ENCODE results near the gene ATP1B1.
"Not testable (repeated sequence)": the region's sequence is repeated elsewhere in the genome, so short reads cannot be mapped to it uniquely, and the experiment has no call there.

ATP1B1 gene

DNA sequence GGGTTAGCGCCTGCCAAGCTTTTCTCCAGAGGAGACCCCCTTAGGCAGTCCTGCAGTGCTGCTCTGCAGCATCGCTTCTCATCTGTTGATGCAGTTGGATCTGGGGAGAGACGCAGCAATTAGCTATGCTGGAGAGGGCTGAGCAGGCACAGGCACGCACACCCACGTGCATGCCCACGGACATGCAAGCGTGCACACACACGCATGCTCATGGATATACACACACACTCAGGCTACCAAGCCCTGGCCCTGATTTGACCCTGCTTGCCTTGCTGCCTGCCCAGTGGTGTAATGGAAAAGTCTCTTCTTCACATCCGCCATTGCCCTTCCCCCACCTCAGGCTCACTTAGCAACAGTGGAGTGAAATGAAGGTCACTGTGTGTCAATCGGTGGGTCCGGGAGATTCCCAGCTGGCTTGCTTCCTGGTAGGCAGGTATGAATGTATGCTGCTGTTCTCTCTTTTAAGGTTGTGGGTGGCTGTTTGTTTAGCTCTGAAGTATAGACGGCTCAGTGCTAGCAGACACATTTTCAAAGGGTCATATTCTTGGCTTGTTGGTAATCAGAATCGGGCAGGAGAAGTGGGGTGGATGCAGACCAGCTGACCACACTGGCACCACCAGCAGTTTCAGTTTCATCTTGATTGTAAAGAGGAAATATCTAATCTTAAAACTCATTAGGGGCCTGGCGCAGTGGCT lies 9.5 kb downstream of the ATP1B1 start:
- peak in 11 of 51 donors; percentile 3 to 51 (median 30) for DNase-seq

DNA sequence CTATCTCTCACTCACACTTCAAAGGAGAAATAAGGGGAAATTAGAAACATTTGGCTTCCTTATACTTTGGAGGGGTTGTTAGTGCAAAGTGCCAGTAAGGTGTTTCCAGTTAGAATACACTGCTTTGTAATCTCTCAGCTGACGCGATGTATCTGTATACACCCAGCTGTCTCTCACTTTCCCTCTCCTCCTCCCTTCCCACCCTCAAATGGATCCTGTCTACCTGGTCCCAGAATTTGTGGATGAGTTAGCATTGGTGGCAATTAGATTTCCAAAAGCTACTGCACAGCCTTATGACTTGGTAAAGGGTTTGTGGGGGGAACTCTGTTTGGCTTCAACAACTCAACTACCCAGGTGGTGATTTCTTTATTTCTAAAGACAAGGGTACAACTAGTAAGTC lies 10.5 kb downstream of the ATP1B1 start:
- no peak for DNase-seq

DNA sequence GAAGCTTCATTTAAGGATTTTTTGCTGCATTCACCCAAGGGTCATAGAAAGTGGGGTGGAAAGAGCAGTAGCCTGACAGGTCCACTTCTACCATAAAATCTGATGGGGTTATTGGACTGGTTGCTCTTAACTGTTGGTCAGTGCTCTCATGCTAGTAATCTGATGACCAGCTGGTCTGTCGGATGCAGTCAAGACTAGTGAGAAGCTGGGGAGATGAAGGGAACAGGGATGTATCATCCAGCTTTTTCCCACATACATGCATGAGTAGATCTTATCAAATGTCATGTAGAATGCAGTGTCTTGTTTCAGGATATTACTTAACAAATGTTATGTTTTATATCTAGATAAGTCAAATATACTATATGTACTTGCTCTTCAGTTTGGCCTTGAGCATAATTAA lies 11.1 kb downstream of the ATP1B1 start:
- no peak for DNase-seq

DNA sequence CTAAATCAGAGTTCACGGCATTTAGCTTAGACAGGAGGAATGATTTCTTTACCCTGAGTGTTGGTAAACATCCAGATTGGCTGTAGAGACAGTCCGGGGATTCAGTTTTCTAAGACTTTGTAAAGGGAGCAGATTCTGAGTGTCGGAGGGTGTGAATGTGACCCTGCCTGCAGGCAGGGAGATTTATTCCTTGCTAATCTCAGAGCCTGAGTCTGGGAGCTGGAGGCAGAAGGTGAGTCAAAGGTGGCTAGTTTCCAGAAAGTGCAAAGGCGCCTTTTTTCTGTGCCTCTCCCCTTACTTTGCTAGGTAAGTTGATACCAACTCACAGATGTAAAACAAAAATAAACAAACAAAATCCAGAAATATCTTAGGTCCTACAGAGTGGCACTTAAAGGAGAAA lies 11.7 kb downstream of the ATP1B1 start:
- DNase-seq: no peak

DNA sequence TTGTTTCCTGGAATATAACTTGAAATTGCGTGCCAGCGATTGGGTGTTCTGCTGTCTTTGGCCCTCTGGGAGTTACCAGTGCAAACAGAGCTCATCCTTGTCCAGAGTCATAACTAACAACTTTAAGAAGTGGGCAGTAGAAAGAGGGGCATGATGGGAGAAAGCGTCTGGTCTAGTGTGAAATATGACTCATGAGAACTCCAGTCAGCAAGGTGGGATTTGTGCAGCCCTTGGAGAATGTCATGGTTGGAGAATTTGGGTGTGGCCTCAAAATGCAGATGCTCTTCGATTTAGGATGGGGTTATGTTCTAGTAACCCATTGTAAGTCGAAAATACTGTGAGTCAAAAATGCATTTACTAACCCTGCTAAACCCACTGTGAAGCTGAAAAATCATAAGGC lies 12.9 kb downstream of the ATP1B1 start:
- DNase-seq: no peak

DNA sequence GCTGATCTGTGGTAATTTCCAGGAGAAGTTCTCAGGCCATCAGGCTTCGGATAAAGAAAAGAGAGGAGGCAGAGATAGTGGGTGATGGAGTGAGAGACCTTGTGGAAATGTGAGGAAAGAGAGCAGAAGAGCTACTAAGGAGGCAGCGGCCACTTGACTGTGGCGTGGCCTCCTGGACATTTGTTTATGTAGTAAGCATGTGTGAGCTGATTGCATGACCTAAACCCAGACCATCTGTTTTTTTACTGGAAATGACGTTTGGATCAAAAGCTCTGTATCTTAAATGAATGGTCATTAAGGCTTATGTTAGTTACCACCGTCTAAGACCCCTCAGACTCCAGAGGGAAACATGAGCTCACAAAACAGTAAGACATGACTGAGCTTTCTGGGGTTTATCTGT lies 13.6 kb downstream of the ATP1B1 start:
- DNase-seq: no peak

DNA sequence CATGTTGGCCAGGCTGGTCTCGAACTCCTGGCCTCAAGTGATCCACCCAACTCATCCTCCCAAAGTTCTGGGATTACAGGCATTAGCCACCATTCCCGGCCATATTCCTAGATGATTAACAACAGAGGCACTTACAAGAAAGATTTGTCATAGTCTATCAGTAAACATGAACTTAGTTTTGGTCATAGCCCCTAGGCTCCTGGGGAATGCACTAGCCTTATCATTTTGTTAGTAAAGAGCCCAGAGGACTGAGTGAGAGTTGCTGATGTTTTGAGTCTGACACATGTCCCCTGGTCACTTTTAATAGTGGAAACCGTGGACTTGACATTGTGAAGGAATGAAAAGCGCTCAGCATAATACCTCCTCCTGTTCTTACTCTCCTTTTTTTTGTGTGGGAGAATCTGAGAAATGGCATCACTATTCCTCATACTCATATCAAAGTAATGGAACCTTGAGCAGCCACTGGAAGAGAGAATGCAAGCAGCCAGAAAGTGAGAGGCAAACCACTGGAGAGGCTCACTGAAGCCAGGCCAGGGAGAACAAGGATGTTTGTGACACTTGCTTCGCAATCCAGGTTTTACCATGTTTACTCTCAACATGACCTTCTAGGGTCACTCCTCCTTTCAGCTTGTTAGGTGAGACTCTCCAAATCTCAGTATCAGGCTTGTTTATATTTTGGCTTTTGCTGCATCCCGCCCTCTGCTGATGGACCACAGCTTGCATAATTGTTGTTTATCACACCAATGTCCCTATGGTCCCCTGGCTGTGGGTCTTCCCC lies 14.8 kb downstream of the ATP1B1 start:
- DNase-seq: no peak

DNA sequence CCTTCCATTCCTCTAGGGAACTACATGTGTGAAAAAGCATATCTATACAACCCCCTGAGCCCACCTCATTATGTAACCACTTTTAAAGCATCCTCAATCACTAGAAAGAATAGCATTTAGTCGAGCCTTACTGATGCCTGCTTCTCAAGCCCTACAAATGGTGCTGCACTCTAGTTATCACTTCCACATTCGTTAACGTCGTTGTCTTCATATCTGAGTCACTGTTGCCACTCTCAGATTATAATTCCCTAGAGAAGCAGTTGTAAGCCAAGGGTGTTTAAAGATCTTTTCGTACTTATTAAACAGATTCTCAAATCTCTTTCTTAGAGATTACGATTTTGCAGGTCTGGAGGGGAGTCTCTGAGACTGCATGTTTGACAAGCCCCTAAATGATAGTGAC lies 16.5 kb downstream of the ATP1B1 start:
- DNase-seq: no peak

DNA sequence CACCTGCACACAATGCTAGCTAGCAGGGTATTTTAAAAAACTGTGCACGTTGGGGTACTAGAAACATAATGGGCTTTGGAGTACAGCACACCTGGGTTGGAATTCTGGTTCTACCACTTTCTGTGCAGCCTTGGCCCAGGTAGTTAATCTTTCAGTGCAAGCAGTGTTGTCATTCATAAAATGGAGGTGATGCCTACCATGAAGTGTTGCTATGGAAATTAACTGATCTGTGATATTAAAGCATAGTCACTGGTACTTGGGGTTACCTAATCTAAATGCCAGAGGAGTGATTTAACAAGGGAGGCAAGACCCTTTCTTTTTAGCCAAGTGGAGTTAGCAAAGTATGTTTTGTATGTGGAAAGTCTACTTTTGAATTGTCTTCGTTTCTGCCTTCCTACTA lies 18.0 kb downstream of the ATP1B1 start:
- no peak for DNase-seq

DNA sequence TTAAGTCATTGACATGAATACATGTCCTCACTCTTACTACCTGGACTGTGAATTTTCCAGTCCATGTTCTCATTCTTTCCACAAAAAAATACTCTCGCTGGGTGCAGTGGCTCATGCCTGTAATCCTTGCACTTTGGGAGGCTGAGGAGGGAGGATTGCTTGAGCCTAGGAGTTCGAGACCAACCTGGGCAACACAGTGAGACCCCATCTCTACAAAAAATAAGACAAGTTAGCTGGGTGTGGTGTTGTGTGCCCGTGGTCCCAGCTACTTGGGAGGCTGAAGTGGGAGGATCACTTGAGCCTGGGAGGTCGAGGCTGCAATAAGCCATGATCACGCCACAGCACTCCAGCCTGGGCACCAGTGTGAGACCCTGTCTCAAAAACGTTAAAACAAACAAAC lies 19.1 kb downstream of the ATP1B1 start:
- not testable (repeated sequence) for DNase-seq

DNA sequence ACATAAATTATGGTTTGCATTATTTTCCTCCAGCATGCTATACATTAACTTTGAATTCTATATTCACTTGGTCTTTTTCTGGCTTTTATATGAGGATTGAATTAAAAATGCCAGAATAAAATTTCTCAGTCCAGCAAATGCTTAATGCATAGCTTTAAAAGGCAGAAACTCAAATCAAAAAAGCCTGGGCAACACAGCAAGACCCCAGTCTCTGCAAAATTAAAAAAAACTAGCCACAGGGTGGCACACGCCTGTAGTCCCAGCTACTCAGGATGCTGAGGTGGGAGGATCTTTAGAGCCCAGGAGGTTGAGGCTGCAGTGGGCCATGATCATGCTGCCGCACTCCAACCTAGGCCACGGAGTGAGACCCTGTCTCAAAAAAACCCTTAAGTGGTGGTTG lies 19.8 kb downstream of the ATP1B1 start:
- DNase-seq: no peak

DNA sequence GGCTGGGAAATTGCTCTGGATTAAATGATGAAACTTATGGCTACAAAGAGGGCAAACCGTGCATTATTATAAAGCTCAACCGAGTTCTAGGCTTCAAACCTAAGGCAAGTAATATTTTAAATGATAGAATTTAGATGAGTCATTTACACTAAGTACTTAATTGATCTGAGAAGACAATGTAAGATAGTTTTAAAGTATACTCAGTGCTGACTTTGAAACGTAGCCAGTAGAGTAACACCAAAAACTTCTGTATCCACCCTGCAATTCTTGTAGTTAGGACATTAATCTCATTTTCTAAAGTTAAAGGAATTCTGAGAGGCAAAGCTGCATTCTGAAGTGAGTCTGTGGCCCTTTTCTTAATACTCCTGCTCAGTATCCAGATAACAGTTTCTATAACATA lies 20.8 kb downstream of the ATP1B1 start:
- DNase-seq: no peak

DNA sequence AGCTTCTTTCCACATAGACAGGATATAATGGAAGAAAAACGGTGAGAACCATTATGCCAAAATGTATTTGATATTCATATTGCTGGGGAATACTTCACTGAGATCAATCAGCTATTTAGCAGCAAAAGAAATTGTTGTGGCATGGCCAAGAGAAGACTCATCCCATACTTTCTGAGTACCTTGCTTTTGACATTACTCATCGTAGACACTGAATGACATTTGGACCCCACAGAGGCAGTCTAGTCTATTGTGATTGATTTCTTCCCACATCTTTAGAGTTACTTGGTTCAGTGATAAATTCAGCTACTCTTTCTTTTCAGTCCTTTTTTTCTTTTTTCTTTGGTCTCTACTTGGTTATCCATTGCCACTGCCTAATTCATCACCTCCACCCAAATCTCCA lies 22.1 kb downstream of the ATP1B1 start:
- DNase-seq: no peak

DNA sequence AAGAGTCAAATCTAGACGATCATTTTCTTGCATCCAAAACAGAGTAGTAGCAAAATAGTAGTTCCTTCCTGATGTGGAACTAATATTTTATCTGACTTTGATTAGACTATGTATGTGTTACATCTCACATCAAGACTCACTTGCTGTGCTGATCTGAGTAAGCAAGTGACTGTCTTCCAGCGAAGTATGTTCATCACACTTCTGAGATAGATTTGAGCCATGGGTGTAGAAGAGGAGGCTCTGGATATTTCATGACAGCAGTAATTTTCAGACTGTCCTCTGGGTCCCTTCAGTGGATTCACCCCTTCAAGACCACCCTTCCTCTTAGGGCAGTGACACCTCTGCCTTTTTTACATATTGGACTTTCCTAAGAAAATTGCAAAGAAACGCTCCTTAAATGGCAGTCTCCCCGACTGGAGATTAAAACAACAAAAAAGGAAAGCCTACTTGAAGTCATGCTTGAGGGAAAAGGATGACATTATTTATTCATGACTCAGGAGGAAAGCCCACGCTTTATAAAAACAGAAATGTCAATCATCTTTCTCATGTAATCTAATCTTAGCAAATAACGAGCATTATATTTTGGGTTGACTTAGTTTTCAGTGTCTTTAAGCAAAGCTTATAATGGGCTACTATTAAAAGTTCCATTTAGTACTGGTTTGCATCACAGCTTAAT lies 22.8 kb downstream of the ATP1B1 start:
- DNase-seq: no peak

DNA sequence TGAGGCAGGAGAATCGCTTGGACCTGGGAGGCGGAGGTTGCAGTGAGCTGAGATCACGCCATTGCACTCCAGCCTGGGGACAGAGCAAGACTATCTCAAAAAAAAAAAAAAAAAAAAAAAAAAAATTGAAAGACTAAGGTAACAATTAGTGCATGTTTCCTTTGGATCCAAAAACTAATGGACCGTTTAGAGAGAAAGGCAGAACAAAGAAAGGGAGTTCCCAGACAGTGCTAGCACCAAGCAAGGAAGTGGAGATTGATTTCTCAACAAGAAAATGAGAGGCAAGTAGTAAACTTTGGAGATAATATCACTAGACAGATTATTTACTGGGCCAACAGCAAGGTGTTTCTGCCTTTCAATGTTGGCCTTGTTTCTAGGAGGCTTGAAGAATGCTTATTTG lies 24.2 kb downstream of the ATP1B1 start:
- DNase-seq: no peak

DNA sequence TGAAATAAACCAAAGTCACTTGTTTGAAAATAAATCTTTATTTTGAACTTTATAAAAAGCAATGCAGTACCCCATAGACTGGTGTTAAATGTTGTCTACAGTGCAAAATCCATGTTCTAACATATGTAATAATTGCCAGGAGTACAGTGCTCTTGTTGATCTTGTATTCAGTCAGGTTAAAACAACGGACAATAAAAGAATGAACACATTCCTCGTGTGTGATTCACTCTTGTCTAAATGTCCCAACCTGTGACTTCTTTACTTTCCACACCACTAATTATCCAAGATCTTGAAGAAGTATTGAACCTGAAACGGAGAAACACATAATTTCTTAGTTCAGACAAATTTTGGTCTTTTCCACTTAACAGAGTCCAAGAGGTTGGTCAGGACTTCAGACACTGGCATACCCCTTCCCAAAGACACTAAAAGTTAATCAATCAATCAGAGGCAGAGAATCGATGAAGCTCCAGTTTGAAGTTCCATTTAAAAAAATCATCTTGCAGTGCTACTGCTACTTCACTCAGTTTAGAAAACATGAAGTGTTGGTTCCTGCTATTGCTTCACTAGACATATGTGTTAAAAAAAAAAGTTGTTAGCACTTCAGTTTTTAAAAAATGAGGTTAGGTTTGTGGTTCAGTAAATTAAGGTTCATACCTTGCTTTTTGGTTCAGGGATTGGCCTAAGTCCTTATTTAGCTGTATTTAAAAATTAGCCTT lies 26.2 kb downstream of the ATP1B1 start:
- DNase-seq: no peak

DNA sequence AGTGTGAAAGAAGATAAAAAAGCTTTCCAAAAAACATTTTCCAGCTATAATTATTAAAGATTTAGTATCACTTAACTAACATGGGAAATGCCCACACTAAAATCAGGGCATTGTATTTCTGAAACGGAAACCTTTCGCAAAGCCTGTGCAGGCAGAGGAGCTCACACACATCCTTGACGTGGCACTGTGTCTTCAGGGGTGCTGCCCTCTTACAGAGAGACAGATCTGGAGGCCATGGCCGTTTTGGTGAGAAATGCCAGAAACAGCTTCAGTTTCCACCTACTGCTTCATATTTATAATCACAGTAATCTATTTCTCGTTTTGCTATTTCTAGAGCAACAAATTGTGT lies 26.7 kb downstream of the ATP1B1 start:
- no peak for DNase-seq

DNA sequence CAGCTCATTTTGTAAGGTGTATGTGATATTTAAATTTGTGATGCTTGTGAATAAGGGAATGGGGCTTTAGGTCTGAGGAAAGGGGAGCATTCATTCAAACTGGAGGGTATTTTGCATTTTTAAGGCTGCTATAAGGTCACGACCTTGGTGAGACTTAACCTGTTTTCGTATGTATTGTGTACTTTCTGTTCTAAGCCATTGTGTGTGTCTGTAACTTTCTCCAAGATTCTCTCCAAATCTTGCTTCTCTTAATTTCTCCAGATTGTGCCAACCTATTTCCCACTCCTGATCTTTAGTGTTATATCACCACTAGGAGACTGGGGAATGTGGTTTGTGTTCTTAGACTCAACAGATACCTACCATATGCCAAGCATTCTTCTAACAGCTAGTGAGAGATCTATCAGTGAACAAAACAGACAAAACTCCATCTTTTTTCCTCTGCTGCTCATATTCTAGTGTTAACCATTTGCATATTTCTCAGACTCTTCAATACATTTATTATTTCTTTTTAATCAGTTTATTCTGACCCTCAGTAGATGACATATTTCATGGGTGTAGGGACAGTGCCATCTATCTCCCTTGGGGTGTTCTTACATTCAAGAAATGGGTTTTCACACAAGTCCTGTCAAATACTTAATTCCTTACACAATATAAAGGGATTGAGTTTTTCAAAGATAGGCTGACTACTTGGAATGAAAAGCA lies 27.5 kb downstream of the ATP1B1 start:
- peak in 1 of 51 donors; percentile 64 for DNase-seq

DNA sequence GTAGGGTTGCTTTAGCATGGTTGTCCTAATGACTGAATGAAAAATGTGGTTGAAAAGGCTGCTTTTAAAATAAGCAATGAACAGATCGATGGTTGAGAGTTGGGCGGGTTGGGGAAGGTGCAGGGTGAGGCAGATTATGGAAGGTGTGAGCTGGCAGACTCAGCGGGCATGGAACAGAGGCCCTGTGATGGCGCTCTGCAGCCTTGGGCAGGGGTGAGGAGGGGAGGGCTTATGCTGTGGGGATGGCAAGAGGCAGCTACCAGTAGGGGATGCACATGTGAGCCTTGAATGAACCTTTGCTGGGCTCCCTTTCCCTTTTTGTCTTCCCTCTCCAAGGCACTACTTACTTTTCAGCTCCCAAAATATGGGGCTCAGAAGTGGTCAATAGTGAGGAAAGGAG lies 30.9 kb downstream of the ATP1B1 start:
- DNase-seq: no peak

DNA sequence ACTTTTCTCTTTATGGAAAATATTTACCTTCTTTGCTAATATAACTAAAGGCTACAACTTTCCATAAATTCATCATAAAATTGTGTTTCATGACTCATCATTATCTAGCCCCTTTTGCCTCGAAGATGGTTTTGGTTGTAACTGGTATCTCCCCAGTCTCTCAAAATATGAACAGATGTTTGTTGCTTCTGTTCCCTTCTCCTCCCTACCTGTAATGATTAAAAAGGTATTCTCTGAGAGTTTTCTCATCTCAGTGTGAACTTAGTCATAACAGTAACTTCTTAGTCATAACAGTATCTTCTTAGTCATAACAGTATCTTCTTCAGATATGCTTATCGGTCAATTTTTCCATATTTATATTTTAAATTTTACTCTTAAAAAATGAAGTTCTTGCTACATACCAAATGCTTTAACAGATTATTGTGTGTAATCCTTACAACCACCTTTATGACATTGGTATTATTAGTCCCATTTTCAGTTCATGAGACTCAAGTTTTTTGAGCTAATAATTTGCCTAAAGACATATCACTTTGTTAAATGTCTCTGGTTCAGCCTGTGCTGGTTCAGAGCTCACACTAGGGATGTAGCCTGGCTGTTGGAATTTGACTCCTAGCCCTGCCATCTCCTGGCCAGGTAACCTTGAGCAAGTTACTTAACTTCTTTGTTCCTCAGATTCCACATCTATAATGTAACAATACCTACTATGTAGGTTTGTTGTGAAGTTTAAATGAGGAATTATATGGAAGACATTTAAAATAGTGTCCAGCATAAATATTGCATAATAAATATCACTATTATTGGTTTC lies 32.6 kb downstream of the ATP1B1 start:
- no peak for DNase-seq

DNA sequence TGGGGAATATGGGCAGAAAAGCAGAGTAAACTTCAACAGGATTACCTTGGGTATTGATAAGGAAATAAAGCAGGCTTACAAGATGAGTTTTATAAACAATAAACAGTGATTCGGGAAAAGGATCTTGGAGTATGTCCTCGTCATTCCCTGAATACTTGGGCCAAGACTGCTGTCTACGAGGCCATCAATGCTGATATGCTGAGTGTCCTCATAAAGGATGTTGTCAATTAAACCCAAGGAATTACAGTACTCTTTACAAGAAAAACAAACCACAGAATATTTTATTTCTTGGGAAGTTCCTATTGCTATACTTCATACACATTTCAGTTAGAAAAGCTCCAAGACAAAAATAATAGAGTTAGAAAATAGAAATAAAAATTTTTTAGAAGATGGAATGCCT lies 34.9 kb downstream of the ATP1B1 start:
- no peak for DNase-seq

Measured in hypothalamus (tissue), 51 donors.